Gastroesophageal sphincter (tissue), 4 donors: Measurements from ENCODE around the gene BTNL3. TPM values are rescaled to one million over a fixed set of nuclear protein-coding genes. Genes with fewer than 3 reads are reported as not detected.

ENCODE experiments used
- small RNA-seq, 4 donors: library from RNA; depleted of rRNA; stranded (forward); fragments of <200 nt; gene quantifications; one replicate each; pipeline ENCODE3, GENCODE V24; 2016
- total RNA-seq, 4 donors: library from RNA; depleted of rRNA; stranded (reverse); fragments of >200 nt; gene quantifications; one replicate each; pipeline ENCODE4 v1.1.0, GENCODE V29; 2016

BTNL3 gene
- total RNA-seq, 4 donors from 2014 or later = not detected

Small RNA genes lying within 50 kb of the gene (small RNA-seq; reads per million reads assigned to genes)
- gene MIR8089 (0 reads per million in 4 donors), gene RNU6-1036P (0 reads per million in 4 donors), gene RPS29P12 (0 reads per million in 4 donors)

Other genes starting within 250 kb of the BTNL3 start
- gene OR2Y1, start 248.8 kb upstream of the BTNL3 start, total RNA-seq = not detected
- 100 to 1,000 TPM; 122 to 196 (median 159) TPM for gene MGAT1, start 186.0 kb upstream of the BTNL3 start, total RNA-seq
- 10 to 100 TPM; 19.1 to 34.9 (median 21.4) TPM for gene ZFP62, start 127.6 kb upstream of the BTNL3 start, total RNA-seq
- gene BTNL8, start 89.7 kb upstream of the BTNL3 start, total RNA-seq = 1 to 10 TPM in 1 of 4 donors, under 1 TPM in 1, not detected in 2; 0.81 to 1.1 TPM
- gene BTNL9, start 51.4 kb downstream of the BTNL3 start, total RNA-seq = 10 to 100 TPM in 3 of 4 donors, 1 to 10 TPM in 1; 7.5 to 18.6 (median 15.0) TPM
- gene OR2V1, start 142.3 kb downstream of the BTNL3 start, total RNA-seq = under 1 TPM in 1 of 4 donors, not detected in 3; 0.12 TPM
- gene OR2V2, start 158.7 kb downstream of the BTNL3 start, total RNA-seq = under 1 TPM in 1 of 4 donors, not detected in 3; 0.08 TPM
- gene TRIM7, start 216.3 kb downstream of the BTNL3 start, total RNA-seq = 10 to 100 TPM in 1 of 4 donors, 1 to 10 TPM in 3; 3.0 to 11.0 (median 4.7) TPM
- gene TRIM41, start 234.4 kb downstream of the BTNL3 start, total RNA-seq = 10 to 100 TPM in 3 of 4 donors, 1 to 10 TPM in 1; 9.7 to 17.6 (median 12.1) TPM